ENCODE measurements around the gene CPNE5. TPM values are rescaled to one million over a fixed set of nuclear protein-coding genes. Genes with fewer than 3 reads are reported as not detected.
A peak's percentile ranks its signal among the peaks of the same experiment; 100 is the strongest.

The CPNE5 gene
- total and polyA plus RNA-seq, 9 of the 15 experiments (the other 6 are each of a cell fraction or from before 2014, with no cell fraction given), result 0.14 to 1.0 (median 0.46) TPM; not detected in 2

- POLR2A ChIA-PET, result interaction anchor here (0.6 to 8.9 kb wide), 9 partner anchors 10 to 235 kb away, joined by 3 to 80 read pairs (median 4); partner anchors contain the start of genes C6orf89 and PPIL1
- BruUV-seq (replicated peaks), result no TSS peak
- DNase-seq (ENCODE audit: extremely low read depth in 1 of 4, low spot score in 3 of 4) (no peak), ATAC-seq (peak; percentile 7), FAIRE-seq (no peak)
- Histone ChIP-seq H2AFZ (ENCODE audit: low read depth, low read length) (no peak overlapping the region), H3K79me2 (ENCODE audit: control insufficient read depth, insufficient read depth, low read length) (peaks cover 94% of the 10 kb centered on the region), H3K4me3 (no peak overlapping the region), H3K9me3 (replicated peaks; ENCODE audit: control insufficient read depth, insufficient read depth, low read depth, low read length) (no peaks in the 10 kb centered on the region), H3K27ac (ENCODE audit: extremely low read depth, low read depth, low read length) (peak overlapping the region; percentile 84), H3K27me3 (ENCODE audit: control insufficient read depth in 2 of 2, insufficient read depth in 2 of 2, low read length in 2 of 2) (no peaks in the 10 kb centered on the region), H3K4me1 (replicated peaks in 1 of 2; ENCODE audit: control insufficient read depth in 2 of 2, insufficient read depth in 2 of 2, low read length in 2 of 2) (peaks cover 30 to 42% of the 10 kb centered on the region in 2 experiments), H3K36me3 (ENCODE audit: control insufficient read depth, insufficient read depth, low read length) (peaks cover 88% of the 10 kb centered on the region), H3K9ac (ENCODE audit: insufficient read depth in 1 of 2, low read depth in 2 of 2, low read length in 2 of 2) (peak overlapping the region; percentile 65 to 78; a peak in 3 of 4 replicates), H3K9me1 (ENCODE audit: control insufficient read depth, insufficient read depth, low read length) (no peaks in the 10 kb centered on the region), H4K20me1 (replicated peaks; ENCODE audit: control insufficient read depth, insufficient read depth, low read length) (no peaks in the 10 kb centered on the region), H3K4me2 (ENCODE audit: insufficient read depth, low read length) (0 out of 2 replicates have a peak overlapping the region, but pooled peaks have one; percentile 33)
- CTCF ChIA-PET (ENCODE audit: low intra/inter-chr PET ratio), result no interaction called here
- intact Hi-C loops (cut with micrococcal nuclease) (no loop called here), in situ Hi-C loops (cut with MboI) (no loop called here)
- 60% methylated on average over 12 of the region's 12 CpGs for WGBS (ENCODE audit: insufficient coverage, low coverage, missing lambda C conversion rate)
- TF ChIP-seq ZNF668 (CRISPR knock-in tag; IDR thresholded peaks at IDR 0.05), result 0 out of 2 replicates have a peak, but pooled peaks have one; percentile 61
- peak; percentile 19; the same call in 1 of the 2 replicates for TF ChIP-seq HINFP (tag; conservative IDR thresholded peaks at IDR 0.05; ENCODE audit: low read depth)
- TF ChIP-seq RFX1 (IDR thresholded peaks at IDR 0.05), result no peak
- TF ChIP-seq ARHGAP35 (IDR thresholded peaks at IDR 0.05; ENCODE audit: partially characterized antibody), result no peak
- peak; percentile 58 for TF ChIP-seq ZNF592 (IDR thresholded peaks at IDR 0.05)
- TF ChIP-seq CBFB (CRISPR knock-in tag; IDR thresholded peaks at IDR 0.05), result peak; percentile 57; the same call in 1 of the 2 replicates
- 0 out of 2 replicates have a peak, but pooled peaks have one; percentile 18 for TF ChIP-seq CEBPB (tag; IDR thresholded peaks at IDR 0.05)
- peak; percentile 37; the same call in 1 of the 2 replicates for TF ChIP-seq L3MBTL2 (IDR thresholded peaks at IDR 0.05)
- 0 out of 2 replicates have a peak, but pooled peaks have one; percentile 24 for TF ChIP-seq ZNF263 (CRISPR knock-in tag; IDR thresholded peaks at IDR 0.05; ENCODE audit: borderline replicate concordance)
- TF ChIP-seq ZBED1 (IDR thresholded peaks at IDR 0.05), result no peak
- 0 out of 2 replicates have a peak, but pooled peaks have one; percentile 40 for TF ChIP-seq ZNF766 (CRISPR knock-in tag; conservative IDR thresholded peaks at IDR 0.05)
- peak; percentile 50 for TF ChIP-seq CBFA2T3 (IDR thresholded peaks at IDR 0.05)
- no peak for TF ChIP-seq HCFC1 (IDR thresholded peaks at IDR 0.05; ENCODE audit: low read depth, low read length)
- 0 out of 2 replicates have a peak, but pooled peaks have one; percentile 5 for TF ChIP-seq ZBTB34 (CRISPR knock-in tag; IDR thresholded peaks at IDR 0.05)
- peak; percentile 35; the same call in 1 of the 2 replicates for TF ChIP-seq DMBX1 (CRISPR knock-in tag; IDR thresholded peaks at IDR 0.05; ENCODE audit: borderline replicate concordance)
These were observed 24.7 kb upstream of the CPNE5 start for GRCh38 chr6:36863670-36864540.
